GM23338 (cell line): ENCODE measurements around the gene ZNF282. TPM values are rescaled to one million over a fixed set of nuclear protein-coding genes. Genes with fewer than 3 reads are reported as not detected.

Source experiments
- ATAC-seq: fragments of 200-7000 bp; cut with Tn5 transposase; 3 replicates; pipeline ENCODE4 v1.9.1; 2020
- DNase-seq: peaks from one replicate; pipeline ENCODE4 v3.0.0-alpha.2; 2015; ENCODE audit warnings: low spot score
- H2AFZ ChIP-seq: fragments of 200-600 bp; sonication (generic); 2 replicates; pipeline ENCODE4 v1.8.0; 2016; ENCODE audit warnings: antibody characterized with exemption, mild to moderate bottlenecking, moderate library complexity
- H3F3A ChIP-seq: fragments of 200-600 bp; sonication (generic); replicated peaks from 2 replicates; pipeline ENCODE4 v1.8.0; 2017; ENCODE audit warnings: antibody characterized with exemption, mixed run types, low read depth
- H3K27ac ChIP-seq: fragments of 200-600 bp; sonication (generic); 2 replicates; pipeline ENCODE4 v1.6.1; 2016; ENCODE audit warnings: low read depth
- H3K27me3 ChIP-seq: fragments of 200-600 bp; sonication (generic); 2 replicates; pipeline ENCODE4 v1.8.0; 2016; ENCODE audit warnings: mild to moderate bottlenecking, mixed run types, moderate library complexity; ENCODE audit not compliant: insufficient read depth
- H3K36me3 ChIP-seq: fragments of 200-600 bp; sonication (generic); 2 replicates; pipeline ENCODE4 v1.8.0; 2016; ENCODE audit warnings: mild to moderate bottlenecking; ENCODE audit not compliant: insufficient read depth
- H3K4me1 ChIP-seq: fragments of 200-600 bp; sonication (generic); 2 replicates; pipeline ENCODE4 v1.8.0; 2016; ENCODE audit warnings: mild to moderate bottlenecking, moderate library complexity; ENCODE audit not compliant: insufficient read depth
- H3K4me2 ChIP-seq: fragments of 200-600 bp; sonication (generic); 2 replicates; pipeline ENCODE4 v1.7.1; 2017; ENCODE audit warnings: mixed run types
- H3K4me3 ChIP-seq: fragments of 200-600 bp; sonication (generic); 2 replicates; pipeline ENCODE4 v1.6.1; 2016; ENCODE audit warnings: mixed run types
- H3K79me2 ChIP-seq: fragments of 200-600 bp; sonication (generic); replicated peaks from 2 replicates; pipeline ENCODE4 v1.8.0; 2017; ENCODE audit warnings: mild to moderate bottlenecking; ENCODE audit not compliant: insufficient read depth
- H3K9me2 ChIP-seq: fragments of 200-600 bp; sonication (generic); 2 replicates; pipeline ENCODE4 v1.8.0; 2017; ENCODE audit not compliant: insufficient read depth
- H4K20me1 ChIP-seq: fragments of 200-600 bp; sonication (generic); replicated peaks from 2 replicates; pipeline ENCODE4 v1.8.0; 2017; ENCODE audit warnings: mild to moderate bottlenecking; ENCODE audit not compliant: insufficient read depth
- H3K27ac Mint-ChIP-seq: 2 replicates; pipeline ENCODE4 v1.8.0; 2020; ENCODE audit warnings: inconsistent platforms, mild to moderate bottlenecking, moderate library complexity, mixed read lengths
- H3K27me3 Mint-ChIP-seq: 3 replicates; pipeline ENCODE4 v1.8.0; 2022; ENCODE audit warnings: low read depth, mild to moderate bottlenecking, moderate library complexity, mixed read lengths, inconsistent platforms; ENCODE audit not compliant: insufficient read depth, poor library complexity
- H3K36me3 Mint-ChIP-seq: 3 replicates; pipeline ENCODE4 v1.8.0; 2021; ENCODE audit warnings: low read depth, mild to moderate bottlenecking, inconsistent platforms, moderate library complexity, mixed read lengths
- H3K4me1 Mint-ChIP-seq: 3 replicates; pipeline ENCODE4 v1.8.0; 2020; ENCODE audit warnings: mild to moderate bottlenecking, inconsistent platforms, mixed read lengths
- H3K4me3 Mint-ChIP-seq: 3 replicates; pipeline ENCODE4 v1.8.0; 2021; ENCODE audit warnings: moderate library complexity, mild to moderate bottlenecking, inconsistent platforms, mixed read lengths
- H3K9me3 Mint-ChIP-seq: 3 replicates; pipeline ENCODE4 v1.8.0; 2020; ENCODE audit warnings: moderate library complexity, mild to moderate bottlenecking, inconsistent platforms, mixed read lengths
- CREB1 ChIP-seq: fragments of 250-450 bp; sonication (Bioruptor Pico); IDR thresholded peaks from 2 replicates; pipeline ENCODE4 v1.5.0; 2020; ENCODE audit warnings: low read depth, mild to moderate bottlenecking, moderate library complexity
- EZH2 ChIP-seq: fragments of 200-600 bp; sonication (generic); IDR thresholded peaks from one replicate; pipeline ENCODE4 v1.8.0; 2017; ENCODE audit warnings: antibody characterized with exemption, mild to moderate bottlenecking, low read depth; ENCODE audit not compliant: unreplicated experiment
- EZH2phosphoT487 ChIP-seq: fragments of 200-600 bp; sonication (generic); IDR thresholded peaks from one replicate; pipeline ENCODE4 v1.8.1; 2018; ENCODE audit warnings: antibody characterized with exemption; ENCODE audit not compliant: unreplicated experiment
- JUNB ChIP-seq: IDR thresholded peaks from one replicate; pipeline ENCODE4 v1.6.1; 2016; ENCODE audit warnings: antibody characterized with exemption; ENCODE audit not compliant: unreplicated experiment
- NANOG ChIP-seq: IDR thresholded peaks from 2 replicates; pipeline ENCODE4 v1.6.1; 2016; ENCODE audit warnings: antibody characterized with exemption, borderline replicate concordance
- POLR2AphosphoS5 ChIP-seq: IDR thresholded peaks from 2 replicates; pipeline ENCODE4 v1.6.1; 2016; ENCODE audit warnings: antibody characterized with exemption, low read depth
- STAT1 ChIP-seq: IDR thresholded peaks from one replicate; pipeline ENCODE4 v1.6.1; 2016; ENCODE audit warnings: antibody characterized with exemption; ENCODE audit not compliant: unreplicated experiment
- ZNF114 ChIP-seq: fragments of 250-450 bp; sonication (Bioruptor Pico); IDR thresholded peaks from 2 replicates; pipeline ENCODE4 v1.5.0; 2020; ENCODE audit warnings: mild to moderate bottlenecking, moderate library complexity
- ZNF331 ChIP-seq: fragments of 250-450 bp; sonication (Bioruptor Pico); IDR thresholded peaks from 2 replicates; pipeline ENCODE4 v1.5.0; 2020; ENCODE audit warnings: low read depth, mild to moderate bottlenecking, moderate library complexity
- polyA plus RNA-seq: library from polyadenylated mRNA; unstranded; fragments of >200 nt; fragmentation: Nextera tagmentation; extraction: Ambion mirVana; gene quantifications from 2 replicates; pipeline ENCODE4 v1.2.1, GENCODE V29; 2016
- total RNA-seq: library from RNA; depleted of rRNA; stranded (reverse); fragments of >200 nt; shearing (Covaris generic); gene quantifications from 2 replicates; pipeline ENCODE4 v1.2.3, GENCODE V29; 2014
- TF ChIP-seq, protein P1 (sequence below): fragments of 250-450 bp; sonication (Bioruptor Pico); IDR thresholded peaks from 2 replicates; pipeline ENCODE4 v1.5.0; 2020; ENCODE audit warnings: mild to moderate bottlenecking, moderate library complexity
- TF ChIP-seq, protein P2 (sequence below): IDR thresholded peaks from 2 replicates; pipeline ENCODE4 v1.6.1; 2016; ENCODE audit warnings: antibody characterized with exemption
- TF ChIP-seq, protein P3 (sequence below), 2 experiments: fragments of 200-600 bp in 1 of 2; sonication (generic) in 1 of 2; conservative IDR thresholded peaks; 2 replicates each; pipeline versions ENCODE4 v1.5.1 to v1.6.1; 2016 to 2017; ENCODE audit warnings: antibody characterized with exemption in 2 of 2, low read depth in 2 of 2, mild to moderate bottlenecking in 2 of 2, moderate library complexity in 1 of 2
- TF ChIP-seq, protein P4 (sequence below): IDR thresholded peaks from one replicate; pipeline ENCODE4 v1.6.1; 2018; ENCODE audit warnings: antibody characterized with exemption; ENCODE audit not compliant: unreplicated experiment

Gene ZNF282
- total and polyA plus RNA-seq, 2 experiments from 2014 or later, result 7.2 to 36.3 TPM

DNA sequence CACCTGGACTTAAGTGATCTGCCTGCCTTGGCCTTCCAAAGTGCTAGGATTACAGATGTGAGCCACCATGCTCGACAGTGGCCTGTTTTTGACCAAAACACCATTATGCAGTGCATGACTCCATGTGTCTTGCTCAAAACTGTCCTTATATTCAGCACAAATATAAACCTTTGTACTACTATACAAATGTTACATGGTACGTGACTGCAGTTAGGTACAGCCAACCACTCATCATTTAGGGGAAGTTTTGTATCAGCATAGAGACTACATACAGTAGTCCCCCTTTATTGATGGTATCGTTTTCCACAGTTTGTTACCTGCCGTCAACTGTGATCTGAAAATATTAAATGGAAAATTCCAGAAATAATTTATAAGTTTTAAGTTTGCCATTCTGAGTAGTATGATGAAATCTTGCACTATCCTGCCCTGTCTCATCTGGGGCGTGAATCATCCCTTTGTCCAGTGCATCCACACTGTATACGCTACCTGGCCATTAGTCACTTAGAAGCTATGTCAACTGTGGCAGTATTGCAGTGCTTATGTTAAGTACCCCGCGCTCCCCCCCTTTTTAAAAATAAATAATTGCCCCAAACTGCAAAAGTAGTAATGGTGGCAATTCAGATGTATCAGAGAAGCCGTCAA lies 23.3 kb upstream of the ZNF282 start:
- Mint-ChIP-seq H3K9me3 (no peaks in the 10 kb centered on the region), H3K4me1 (no peaks in the 10 kb centered on the region), H3K36me3 (peaks cover 94% of the 10 kb centered on the region), H3K4me3 (no peak overlapping the region), H3K27me3 (peaks cover 4% of the 10 kb centered on the region), H3K27ac (peak overlapping the region; percentile 70)
- Histone ChIP-seq H3K27me3 (no peaks in the 10 kb centered on the region), H3K27ac (peak overlapping the region; percentile 42), H2AFZ (no peak overlapping the region), H3K4me3 (no peak overlapping the region), H3K9me2 (no peaks in the 10 kb centered on the region), H3K36me3 (peaks cover 85% of the 10 kb centered on the region), H3F3A (peaks cover 43% of the 10 kb centered on the region), H3K79me2 (peaks cover 79% of the 10 kb centered on the region), H4K20me1 (peaks cover 60% of the 10 kb centered on the region), H3K4me2 (no peak overlapping the region), H3K4me1 (no peaks in the 10 kb centered on the region)
- DNase-seq (no peak), ATAC-seq (no peak)
- TF ChIP-seq, protein P1, sequence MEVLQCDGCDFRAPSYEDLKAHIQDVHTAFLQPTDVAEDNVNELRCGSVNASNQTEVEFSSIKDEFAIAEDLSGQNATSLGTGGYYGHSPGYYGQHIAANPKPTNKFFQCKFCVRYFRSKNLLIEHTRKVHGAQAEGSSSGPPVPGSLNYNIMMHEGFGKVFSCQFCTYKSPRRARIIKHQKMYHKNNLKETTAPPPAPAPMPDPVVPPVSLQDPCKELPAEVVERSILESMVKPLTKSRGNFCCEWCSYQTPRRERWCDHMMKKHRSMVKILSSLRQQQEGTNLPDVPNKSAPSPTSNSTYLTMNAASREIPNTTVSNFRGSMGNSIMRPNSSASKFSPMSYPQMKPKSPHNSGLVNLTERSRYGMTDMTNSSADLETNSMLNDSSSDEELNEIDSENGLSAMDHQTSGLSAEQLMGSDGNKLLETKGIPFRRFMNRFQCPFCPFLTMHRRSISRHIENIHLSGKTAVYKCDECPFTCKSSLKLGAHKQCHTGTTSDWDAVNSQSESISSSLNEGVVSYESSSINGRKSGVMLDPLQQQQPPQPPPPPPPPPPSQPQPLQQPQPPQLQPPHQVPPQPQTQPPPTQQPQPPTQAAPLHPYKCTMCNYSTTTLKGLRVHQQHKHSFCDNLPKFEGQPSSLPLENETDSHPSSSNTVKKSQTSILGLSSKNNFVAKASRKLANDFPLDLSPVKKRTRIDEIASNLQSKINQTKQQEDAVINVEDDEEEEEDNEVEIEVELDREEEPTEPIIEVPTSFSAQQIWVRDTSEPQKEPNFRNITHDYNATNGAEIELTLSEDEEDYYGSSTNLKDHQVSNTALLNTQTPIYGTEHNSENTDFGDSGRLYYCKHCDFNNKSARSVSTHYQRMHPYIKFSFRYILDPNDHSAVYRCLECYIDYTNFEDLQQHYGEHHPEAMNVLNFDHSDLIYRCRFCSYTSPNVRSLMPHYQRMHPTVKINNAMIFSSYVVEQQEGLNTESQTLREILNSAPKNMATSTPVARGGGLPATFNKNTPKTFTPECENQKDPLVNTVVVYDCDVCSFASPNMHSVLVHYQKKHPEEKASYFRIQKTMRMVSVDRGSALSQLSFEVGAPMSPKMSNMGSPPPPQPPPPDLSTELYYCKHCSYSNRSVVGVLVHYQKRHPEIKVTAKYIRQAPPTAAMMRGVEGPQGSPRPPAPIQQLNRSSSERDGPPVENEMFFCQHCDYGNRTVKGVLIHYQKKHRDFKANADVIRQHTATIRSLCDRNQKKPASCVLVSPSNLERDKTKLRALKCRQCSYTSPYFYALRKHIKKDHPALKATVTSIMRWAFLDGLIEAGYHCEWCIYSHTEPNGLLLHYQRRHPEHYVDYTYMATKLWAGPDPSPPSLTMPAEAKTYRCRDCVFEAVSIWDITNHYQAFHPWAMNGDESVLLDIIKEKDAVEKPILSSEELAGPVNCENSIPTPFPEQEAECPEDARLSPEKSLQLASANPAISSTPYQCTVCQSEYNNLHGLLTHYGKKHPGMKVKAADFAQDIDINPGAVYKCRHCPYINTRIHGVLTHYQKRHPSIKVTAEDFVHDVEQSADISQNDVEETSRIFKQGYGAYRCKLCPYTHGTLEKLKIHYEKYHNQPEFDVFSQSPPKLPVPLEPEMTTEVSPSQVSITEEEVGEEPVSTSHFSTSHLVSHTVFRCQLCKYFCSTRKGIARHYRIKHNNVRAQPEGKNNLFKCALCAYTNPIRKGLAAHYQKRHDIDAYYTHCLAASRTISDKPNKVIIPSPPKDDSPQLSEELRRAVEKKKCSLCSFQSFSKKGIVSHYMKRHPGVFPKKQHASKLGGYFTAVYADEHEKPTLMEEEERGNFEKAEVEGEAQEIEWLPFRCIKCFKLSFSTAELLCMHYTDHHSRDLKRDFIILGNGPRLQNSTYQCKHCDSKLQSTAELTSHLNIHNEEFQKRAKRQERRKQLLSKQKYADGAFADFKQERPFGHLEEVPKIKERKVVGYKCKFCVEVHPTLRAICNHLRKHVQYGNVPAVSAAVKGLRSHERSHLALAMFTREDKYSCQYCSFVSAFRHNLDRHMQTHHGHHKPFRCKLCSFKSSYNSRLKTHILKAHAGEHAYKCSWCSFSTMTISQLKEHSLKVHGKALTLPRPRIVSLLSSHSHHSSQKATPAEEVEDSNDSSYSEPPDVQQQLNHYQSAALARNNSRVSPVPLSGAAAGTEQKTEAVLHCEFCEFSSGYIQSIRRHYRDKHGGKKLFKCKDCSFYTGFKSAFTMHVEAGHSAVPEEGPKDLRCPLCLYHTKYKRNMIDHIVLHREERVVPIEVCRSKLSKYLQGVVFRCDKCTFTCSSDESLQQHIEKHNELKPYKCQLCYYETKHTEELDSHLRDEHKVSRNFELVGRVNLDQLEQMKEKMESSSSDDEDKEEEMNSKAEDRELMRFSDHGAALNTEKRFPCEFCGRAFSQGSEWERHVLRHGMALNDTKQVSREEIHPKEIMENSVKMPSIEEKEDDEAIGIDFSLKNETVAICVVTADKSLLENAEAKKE, result no peak
- TF ChIP-seq JUNB, result no peak
- no peak for TF ChIP-seq CREB1 (CRISPR knock-in tag)
- TF ChIP-seq, protein P2, sequence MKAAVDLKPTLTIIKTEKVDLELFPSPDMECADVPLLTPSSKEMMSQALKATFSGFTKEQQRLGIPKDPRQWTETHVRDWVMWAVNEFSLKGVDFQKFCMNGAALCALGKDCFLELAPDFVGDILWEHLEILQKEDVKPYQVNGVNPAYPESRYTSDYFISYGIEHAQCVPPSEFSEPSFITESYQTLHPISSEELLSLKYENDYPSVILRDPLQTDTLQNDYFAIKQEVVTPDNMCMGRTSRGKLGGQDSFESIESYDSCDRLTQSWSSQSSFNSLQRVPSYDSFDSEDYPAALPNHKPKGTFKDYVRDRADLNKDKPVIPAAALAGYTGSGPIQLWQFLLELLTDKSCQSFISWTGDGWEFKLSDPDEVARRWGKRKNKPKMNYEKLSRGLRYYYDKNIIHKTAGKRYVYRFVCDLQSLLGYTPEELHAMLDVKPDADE, result no peak
- TF ChIP-seq EZH2, result no peak
- TF ChIP-seq STAT1, result no peak
- TF ChIP-seq, protein P3, sequence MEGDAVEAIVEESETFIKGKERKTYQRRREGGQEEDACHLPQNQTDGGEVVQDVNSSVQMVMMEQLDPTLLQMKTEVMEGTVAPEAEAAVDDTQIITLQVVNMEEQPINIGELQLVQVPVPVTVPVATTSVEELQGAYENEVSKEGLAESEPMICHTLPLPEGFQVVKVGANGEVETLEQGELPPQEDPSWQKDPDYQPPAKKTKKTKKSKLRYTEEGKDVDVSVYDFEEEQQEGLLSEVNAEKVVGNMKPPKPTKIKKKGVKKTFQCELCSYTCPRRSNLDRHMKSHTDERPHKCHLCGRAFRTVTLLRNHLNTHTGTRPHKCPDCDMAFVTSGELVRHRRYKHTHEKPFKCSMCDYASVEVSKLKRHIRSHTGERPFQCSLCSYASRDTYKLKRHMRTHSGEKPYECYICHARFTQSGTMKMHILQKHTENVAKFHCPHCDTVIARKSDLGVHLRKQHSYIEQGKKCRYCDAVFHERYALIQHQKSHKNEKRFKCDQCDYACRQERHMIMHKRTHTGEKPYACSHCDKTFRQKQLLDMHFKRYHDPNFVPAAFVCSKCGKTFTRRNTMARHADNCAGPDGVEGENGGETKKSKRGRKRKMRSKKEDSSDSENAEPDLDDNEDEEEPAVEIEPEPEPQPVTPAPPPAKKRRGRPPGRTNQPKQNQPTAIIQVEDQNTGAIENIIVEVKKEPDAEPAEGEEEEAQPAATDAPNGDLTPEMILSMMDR (conservative IDR thresholded peaks at IDR 0.05; ENCODE audit: low read depth in 2 of 2), result no peak
- no peak for TF ChIP-seq ZNF114 (CRISPR knock-in tag)
- no peak for TF ChIP-seq ZNF331 (CRISPR knock-in tag)
- no peak for TF ChIP-seq POLR2AphosphoS5
- TF ChIP-seq, protein P4, sequence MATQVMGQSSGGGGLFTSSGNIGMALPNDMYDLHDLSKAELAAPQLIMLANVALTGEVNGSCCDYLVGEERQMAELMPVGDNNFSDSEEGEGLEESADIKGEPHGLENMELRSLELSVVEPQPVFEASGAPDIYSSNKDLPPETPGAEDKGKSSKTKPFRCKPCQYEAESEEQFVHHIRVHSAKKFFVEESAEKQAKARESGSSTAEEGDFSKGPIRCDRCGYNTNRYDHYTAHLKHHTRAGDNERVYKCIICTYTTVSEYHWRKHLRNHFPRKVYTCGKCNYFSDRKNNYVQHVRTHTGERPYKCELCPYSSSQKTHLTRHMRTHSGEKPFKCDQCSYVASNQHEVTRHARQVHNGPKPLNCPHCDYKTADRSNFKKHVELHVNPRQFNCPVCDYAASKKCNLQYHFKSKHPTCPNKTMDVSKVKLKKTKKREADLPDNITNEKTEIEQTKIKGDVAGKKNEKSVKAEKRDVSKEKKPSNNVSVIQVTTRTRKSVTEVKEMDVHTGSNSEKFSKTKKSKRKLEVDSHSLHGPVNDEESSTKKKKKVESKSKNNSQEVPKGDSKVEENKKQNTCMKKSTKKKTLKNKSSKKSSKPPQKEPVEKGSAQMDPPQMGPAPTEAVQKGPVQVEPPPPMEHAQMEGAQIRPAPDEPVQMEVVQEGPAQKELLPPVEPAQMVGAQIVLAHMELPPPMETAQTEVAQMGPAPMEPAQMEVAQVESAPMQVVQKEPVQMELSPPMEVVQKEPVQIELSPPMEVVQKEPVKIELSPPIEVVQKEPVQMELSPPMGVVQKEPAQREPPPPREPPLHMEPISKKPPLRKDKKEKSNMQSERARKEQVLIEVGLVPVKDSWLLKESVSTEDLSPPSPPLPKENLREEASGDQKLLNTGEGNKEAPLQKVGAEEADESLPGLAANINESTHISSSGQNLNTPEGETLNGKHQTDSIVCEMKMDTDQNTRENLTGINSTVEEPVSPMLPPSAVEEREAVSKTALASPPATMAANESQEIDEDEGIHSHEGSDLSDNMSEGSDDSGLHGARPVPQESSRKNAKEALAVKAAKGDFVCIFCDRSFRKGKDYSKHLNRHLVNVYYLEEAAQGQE, result no peak
- no peak for TF ChIP-seq NANOG
- TF ChIP-seq EZH2phosphoT487, result no peak
